Mesothelial cell of epicardium (in vitro differentiated cells): Measurements from ENCODE around the gene C10orf67. TPM values are rescaled to one million over a fixed set of nuclear protein-coding genes. Genes with fewer than 3 reads are reported as not detected.

Experiments used
- DNase-seq, 2 experiments: peaks; one replicate each; pipeline ENCODE4 v3.0.0; 2021; ENCODE audit warnings: low spot score in 2 of 2; ENCODE audit not compliant: unreplicated experiment in 2 of 2
- H3K27ac Mint-ChIP-seq: 2 replicates; pipeline ENCODE4 v1.8.0; 2021; ENCODE audit warnings: mixed read lengths
- H3K27me3 Mint-ChIP-seq: 2 replicates; pipeline ENCODE4 v1.8.0; 2021; ENCODE audit warnings: low read depth, mixed read lengths
- H3K36me3 Mint-ChIP-seq: 2 replicates; pipeline ENCODE4 v1.8.0; 2021; ENCODE audit warnings: mixed read lengths
- H3K4me1 Mint-ChIP-seq: 2 replicates; pipeline ENCODE4 v1.8.0; 2021; ENCODE audit warnings: mixed read lengths
- H3K4me3 Mint-ChIP-seq: 2 replicates; pipeline ENCODE4 v1.8.0; 2021; ENCODE audit warnings: mild to moderate bottlenecking, moderate library complexity, mixed read lengths
- H3K9me3 Mint-ChIP-seq: 2 replicates; pipeline ENCODE4 v1.8.0; 2021; ENCODE audit warnings: mixed read lengths
- CTCF ChIP-seq: fragments of 200-600 bp; sonication (generic); IDR thresholded peaks from one replicate; pipeline ENCODE4 v1.5.0; 2021; ENCODE audit warnings: antibody characterized with exemption; ENCODE audit not compliant: unreplicated experiment
- total RNA-seq: library from RNA; stranded (reverse); gene quantifications from 3 replicates; pipeline ENCODE4 v1.2.1, GENCODE V29; 2021

C10orf67 gene
- total RNA-seq, 1 donor from 2014 or later: 0.11 TPM

- Mint-ChIP-seq H3K36me3 (no peaks in the 10 kb centered on the region), H3K4me3 (no peak overlapping the region), H3K27ac (no peak overlapping the region), H3K9me3 (peaks cover 2% of the 10 kb centered on the region), H3K4me1 (no peaks in the 10 kb centered on the region), H3K27me3 (no peaks in the 10 kb centered on the region)
- no peak for DNase-seq
- no peak for TF ChIP-seq CTCF
Measured at GRCh38 chr10:23383637-23384036, 39.0 kb upstream of the C10orf67 start.

- no peak for TF ChIP-seq CTCF
- Mint-ChIP-seq H3K4me3 (no peak overlapping the region), H3K27me3 (no peaks in the 10 kb centered on the region), H3K27ac (no peak overlapping the region), H3K4me1 (no peaks in the 10 kb centered on the region), H3K36me3 (no peaks in the 10 kb centered on the region), H3K9me3 (peaks cover 2% of the 10 kb centered on the region)
- no peak for DNase-seq
Measured at GRCh38 chr10:23381298-23382040, 36.9 kb upstream of the C10orf67 start.

GRCh38 chr10:23379686-23380085 is 35.1 kb upstream of the C10orf67 start:
- Mint-ChIP-seq H3K4me3 (no peak overlapping the region), H3K36me3 (no peaks in the 10 kb centered on the region), H3K27me3 (no peaks in the 10 kb centered on the region), H3K4me1 (peaks cover 5% of the 10 kb centered on the region), H3K27ac (no peak overlapping the region), H3K9me3 (peaks cover 2% of the 10 kb centered on the region)
- no peak for DNase-seq
- no peak for TF ChIP-seq CTCF

GRCh38 chr10:23376229-23376655 is 31.6 kb upstream of the C10orf67 start:
- Mint-ChIP-seq H3K27ac (no peak overlapping the region), H3K4me3 (no peak overlapping the region), H3K27me3 (no peaks in the 10 kb centered on the region), H3K36me3 (no peaks in the 10 kb centered on the region), H3K4me1 (peaks cover 5% of the 10 kb centered on the region), H3K9me3 (peaks cover 2% of the 10 kb centered on the region)
- no peak for DNase-seq
- TF ChIP-seq CTCF: no peak

GRCh38 chr10:23375366-23375765 is 30.8 kb upstream of the C10orf67 start:
- no peak for DNase-seq
- H3K27ac Mint-ChIP-seq: no peak overlapping the region
- peaks cover 6% of the 10 kb centered on the region for H3K4me1 Mint-ChIP-seq
- TF ChIP-seq CTCF: no peak
- no peaks in the 10 kb centered on the region for H3K36me3 Mint-ChIP-seq
- no peak overlapping the region for H3K4me3 Mint-ChIP-seq
- H3K9me3 Mint-ChIP-seq: peaks cover 2% of the 10 kb centered on the region
- no peaks in the 10 kb centered on the region for H3K27me3 Mint-ChIP-seq
